ENCODE results near the gene FLVCR2.

The FLVCR2 gene

GRCh38 chr14:75551021-75551420, 27.4 kb upstream of the FLVCR2 start:
- H2AFZ ChIP-seq (ENCODE audit: low read length), result no peak overlapping the region
- TF ChIP-seq EZH2phosphoT487 (IDR thresholded peaks at IDR 0.05; ENCODE audit: low read length), result no peak
- no peak for TF ChIP-seq CTCF (IDR thresholded peaks at IDR 0.05; ENCODE audit: low read length)
- TF ChIP-seq EZH2 (optimal IDR thresholded peaks at IDR 0.05; ENCODE audit: low read depth, low read length), result no peak

GRCh38 chr14:75553157-75553556, 25.3 kb upstream of the FLVCR2 start:
- Histone ChIP-seq H3K36me3 (replicated peaks; ENCODE audit: insufficient read depth, low read length) (no peaks in the 10 kb centered on the region), H3K27me3 (replicated peaks; ENCODE audit: insufficient read depth, low read length) (no peaks in the 10 kb centered on the region), H3K4me3 (ENCODE audit: low read length) (no peak overlapping the region), H3K4me2 (ENCODE audit: low read depth, low read length) (no peak overlapping the region), H3F3A (ENCODE audit: insufficient read depth, low read length) (no peaks in the 10 kb centered on the region), H3K27ac (ENCODE audit: low read length) (no peak overlapping the region), H4K20me1 (ENCODE audit: insufficient read depth, low read length) (no peaks in the 10 kb centered on the region), H3K9me3 (replicated peaks; ENCODE audit: insufficient read depth, low read length) (no peaks in the 10 kb centered on the region), H3K4me1 (ENCODE audit: low read length) (no peaks in the 10 kb centered on the region), H3K9ac (ENCODE audit: low read length) (no peak overlapping the region), H3K9me2 (replicated peaks; ENCODE audit: insufficient read depth, low read length) (no peaks in the 10 kb centered on the region), H2AFZ (ENCODE audit: low read length) (no peak overlapping the region), H3K79me2 (ENCODE audit: low read length) (no peaks in the 10 kb centered on the region)
- DNase-seq, result no peak
- no peak for TF ChIP-seq CTCF (IDR thresholded peaks at IDR 0.05; ENCODE audit: low read length)
- no peak for TF ChIP-seq EZH2 (optimal IDR thresholded peaks at IDR 0.05; ENCODE audit: low read depth, low read length)
- TF ChIP-seq EZH2phosphoT487 (IDR thresholded peaks at IDR 0.05; ENCODE audit: low read length), result no peak

More at GRCh38 chr14:75551021-75551420, 27.4 kb upstream of the FLVCR2 start:
- Histone ChIP-seq H3K36me3 (replicated peaks; ENCODE audit: insufficient read depth, low read length) (no peaks in the 10 kb centered on the region), H3K9me2 (replicated peaks; ENCODE audit: insufficient read depth, low read length) (no peaks in the 10 kb centered on the region), H3K4me1 (ENCODE audit: low read length) (no peaks in the 10 kb centered on the region), H3F3A (ENCODE audit: insufficient read depth, low read length) (no peaks in the 10 kb centered on the region), H3K27me3 (replicated peaks; ENCODE audit: insufficient read depth, low read length) (no peaks in the 10 kb centered on the region), H3K9me3 (replicated peaks; ENCODE audit: insufficient read depth, low read length) (no peaks in the 10 kb centered on the region), H4K20me1 (ENCODE audit: insufficient read depth, low read length) (no peaks in the 10 kb centered on the region), H3K9ac (ENCODE audit: low read length) (no peak overlapping the region), H3K4me3 (ENCODE audit: low read length) (no peak overlapping the region), H3K79me2 (ENCODE audit: low read length) (no peaks in the 10 kb centered on the region), H3K4me2 (ENCODE audit: low read depth, low read length) (no peak overlapping the region), H3K27ac (ENCODE audit: low read length) (no peak overlapping the region)
- DNase-seq, result no peak

GRCh38 chr14:75553761-75554364, 24.6 kb upstream of the FLVCR2 start:
- no peak for DNase-seq
- Histone ChIP-seq H3K27me3 (replicated peaks; ENCODE audit: insufficient read depth, low read length) (no peaks in the 10 kb centered on the region), H3K9me2 (replicated peaks; ENCODE audit: insufficient read depth, low read length) (no peaks in the 10 kb centered on the region), H3F3A (ENCODE audit: insufficient read depth, low read length) (no peaks in the 10 kb centered on the region), H2AFZ (ENCODE audit: low read length) (no peak overlapping the region), H3K4me2 (ENCODE audit: low read depth, low read length) (no peak overlapping the region), H3K4me1 (ENCODE audit: low read length) (no peaks in the 10 kb centered on the region), H3K4me3 (ENCODE audit: low read length) (no peak overlapping the region), H3K36me3 (replicated peaks; ENCODE audit: insufficient read depth, low read length) (no peaks in the 10 kb centered on the region), H3K9ac (ENCODE audit: low read length) (no peak overlapping the region), H3K9me3 (replicated peaks; ENCODE audit: insufficient read depth, low read length) (no peaks in the 10 kb centered on the region), H4K20me1 (ENCODE audit: insufficient read depth, low read length) (no peaks in the 10 kb centered on the region), H3K79me2 (ENCODE audit: low read length) (no peaks in the 10 kb centered on the region), H3K27ac (ENCODE audit: low read length) (no peak overlapping the region)
- no peak for TF ChIP-seq EZH2phosphoT487 (IDR thresholded peaks at IDR 0.05; ENCODE audit: low read length)
- no peak for TF ChIP-seq CTCF (IDR thresholded peaks at IDR 0.05; ENCODE audit: low read length)
- no peak for TF ChIP-seq EZH2 (optimal IDR thresholded peaks at IDR 0.05; ENCODE audit: low read depth, low read length)

Data from MM.1S (cell line).